HCT116 (cell line): ENCODE data around the gene ERC1. TPM values are rescaled to one million over a fixed set of nuclear protein-coding genes. Genes with fewer than 3 reads are reported as not detected.
A peak's percentile ranks its signal among the peaks of the same experiment; 100 is the strongest.

Experiments
- ATAC-seq: fragments of 200-7000 bp; cut with Tn5 transposase; 2 replicates; pipeline ENCODE4 v1.9.1; 2020; ENCODE audit warnings: mild to moderate bottlenecking, moderate library complexity
- BruUV-seq: library from RNA; stranded (reverse); fragments of 400-500 nt; replicated peaks from 2 replicates; lab custom pipeline; 2021; lab: Mats Ljungman, UMichigan
- CTCF ChIA-PET: fragments of 300-600 bp; sonication (Branson Sonifier 250); formaldehyde crosslinking; loops from one replicate; lab custom pipeline; 2021; ENCODE audit warnings: antibody characterized with exemption; lab: Charles Lee
- POLR2A ChIA-PET: fragments of 300-600, 350-600 bp; sonication (Branson Sonifier 250); formaldehyde crosslinking; loops from one replicate; lab custom pipeline; 2021; ENCODE audit warnings: antibody characterized with exemption; lab: Charles Lee
- RAD21 ChIA-PET, 2 experiments: fragments of 300-600 bp; sonication (Branson Sonifier 250); formaldehyde crosslinking; loops; one replicate each; lab custom pipeline; 2023; ENCODE audit warnings: low total read pairs in 2 of 2; ENCODE audit not compliant: uncharacterized antibody in 2 of 2, unreplicated experiment in 2 of 2, low non-redundant PET in 1 of 2; lab: Charles Lee
- DNase-seq: peaks from one replicate; pipeline ENCODE4 v3.0.0-alpha.2; 2010; ENCODE audit warnings: low read depth, low spot score
- H2AFZ ChIP-seq: fragments of 200-600 bp; shearing (Covaris generic), sonication (generic); 2 replicates; pipeline ENCODE4 v1.6.1; 2017; ENCODE audit warnings: low read depth, mixed run types, mixed read lengths, antibody characterized with exemption, low read length; ENCODE audit not compliant: poor library complexity, severe bottlenecking
- H3K27ac ChIP-seq: 2 replicates; pipeline ENCODE4 v1.5.1; 2012; ENCODE audit warnings: low read depth, low read length
- H3K27me3 ChIP-seq: fragments of 200-600 bp; sonication (generic); 2 replicates; pipeline ENCODE4 v1.6.1; 2016; ENCODE audit warnings: mixed run types, low read length, mixed read lengths; ENCODE audit not compliant: insufficient read depth
- H3K36me3 ChIP-seq, 2 experiments: fragments of 200-500 bp in 1 of 2; fragments of 200-600 bp in 1 of 2; sonication (Bioruptor generic) in 1 of 2; sonication (generic) in 1 of 2; 2 replicates each; pipeline versions ENCODE4 v1.5.1 to v1.6.1; 2014 to 2016; ENCODE audit warnings: low read length in 2 of 2, inconsistent platforms in 1 of 2, mixed read lengths in 1 of 2, mixed run types in 1 of 2; ENCODE audit not compliant: insufficient read depth in 2 of 2, control insufficient read depth in 1 of 2
- H3K4me1 ChIP-seq, 2 experiments: fragments of 200-600 bp in 1 of 2; sonication (generic) in 1 of 2; 2 replicates each; pipeline versions ENCODE4 v1.5.1 to v1.6.1; 2012 to 2017; ENCODE audit warnings: low read length in 2 of 2, inconsistent platforms in 1 of 2, mild to moderate bottlenecking in 1 of 2, mixed read lengths in 1 of 2, mixed run types in 1 of 2, moderate library complexity in 1 of 2; ENCODE audit not compliant: insufficient read depth in 2 of 2, control insufficient read depth in 1 of 2
- H3K4me2 ChIP-seq: fragments of 200-600 bp; sonication (generic); 2 replicates; pipeline ENCODE4 v1.6.1; 2017; ENCODE audit warnings: mixed run types, low read length, mixed read lengths
- H3K4me3 ChIP-seq, 2 experiments: fragments of 200-600 bp in 1 of 2; sonication (generic) in 1 of 2; replicated peaks in 1 of 2; 2 replicates each; pipeline ENCODE4 v1.5.1; 2011 to 2016; ENCODE audit warnings: low read length in 2 of 2, control low read depth in 1 of 2, low read depth in 1 of 2, mild to moderate bottlenecking in 1 of 2, mixed read lengths in 1 of 2, mixed run types in 1 of 2
- H3K79me2 ChIP-seq: fragments of 200-600 bp; sonication (generic); 2 replicates; pipeline ENCODE4 v1.6.1; 2017; ENCODE audit warnings: mild to moderate bottlenecking, mixed run types, low read length, moderate library complexity, mixed read lengths; ENCODE audit not compliant: insufficient read depth
- H3K9ac ChIP-seq: fragments of 200-600 bp; sonication (generic); 2 replicates; pipeline ENCODE4 v1.6.1; 2016; ENCODE audit warnings: low read length, mixed read lengths
- H3K9me2 ChIP-seq: fragments of 200-600 bp; sonication (generic), shearing (Covaris generic); 2 replicates; pipeline ENCODE4 v1.6.1; 2017; ENCODE audit warnings: mixed run types, mild to moderate bottlenecking, moderate library complexity; ENCODE audit not compliant: insufficient read depth
- H3K9me3 ChIP-seq, 2 experiments: fragments of 200-500 bp in 1 of 2; fragments of 200-600 bp in 1 of 2; sonication (Bioruptor generic) in 1 of 2; sonication (generic) in 1 of 2; 2 replicates each; pipeline ENCODE4 v1.6.1; 2014 to 2017; ENCODE audit warnings: low read length in 2 of 2, mixed read lengths in 2 of 2, inconsistent platforms in 1 of 2, low read depth in 1 of 2, mild to moderate bottlenecking in 1 of 2, mixed run types in 1 of 2, moderate library complexity in 1 of 2; ENCODE audit not compliant: control insufficient read depth in 1 of 2, insufficient read depth in 1 of 2
- H4K20me1 ChIP-seq: fragments of 200-600 bp; sonication (generic), shearing (Covaris generic); 2 replicates; pipeline ENCODE4 v1.6.1; 2017; ENCODE audit warnings: mixed run types, mild to moderate bottlenecking, moderate library complexity; ENCODE audit not compliant: insufficient read depth
- ATF3 ChIP-seq: IDR thresholded peaks from 2 replicates; pipeline ENCODE4 v1.6.1; 2012
- CBX3 ChIP-seq: IDR thresholded peaks from 2 replicates; pipeline ENCODE4 v1.6.1; 2012; ENCODE audit warnings: low read depth
- CTCF ChIP-seq, 3 experiments: fragments of 200-600 bp in 1 of 3; sonication (generic) in 1 of 3; IDR thresholded peaks in 2 of 3; conservative IDR thresholded peaks in 1 of 3; 2 replicates each; pipeline ENCODE4 v1.5.1; 2012 to 2017; ENCODE audit warnings: low read depth in 2 of 3, low read length in 2 of 3, antibody characterized with exemption in 1 of 3, borderline replicate concordance in 1 of 3, control low read depth in 1 of 3, mild to moderate bottlenecking in 1 of 3, mixed read lengths in 1 of 3, mixed run types in 1 of 3, moderate library complexity in 1 of 3; ENCODE audit not compliant: insufficient read depth in 1 of 3
- ELF1 ChIP-seq: IDR thresholded peaks from 2 replicates; pipeline ENCODE4 v1.6.1; 2012; ENCODE audit warnings: low read depth, borderline replicate concordance
- EZH2 ChIP-seq: fragments of 200-600 bp; sonication (generic); IDR thresholded peaks from 2 replicates; pipeline ENCODE4 v1.6.1; 2017; ENCODE audit warnings: antibody characterized with exemption, mixed run types
- EZH2phosphoT487 ChIP-seq: fragments of 200-600 bp; IDR thresholded peaks from 2 replicates; pipeline ENCODE4 v1.6.1; 2018; ENCODE audit warnings: antibody characterized with exemption, borderline replicate concordance
- FOSL1 ChIP-seq: IDR thresholded peaks from 2 replicates; pipeline ENCODE4 v1.6.1; 2012; ENCODE audit warnings: low read depth
- JUND ChIP-seq: IDR thresholded peaks from 2 replicates; pipeline ENCODE4 v1.6.1; 2012
- POLR2A ChIP-seq: IDR thresholded peaks from 2 replicates; pipeline ENCODE4 v1.7.0; 2011; ENCODE audit warnings: borderline replicate concordance; ENCODE audit not compliant: insufficient read depth, insufficient read length; ENCODE audit errors: extremely low read depth
- POLR2AphosphoS5 ChIP-seq: IDR thresholded peaks from 2 replicates; pipeline ENCODE4 v1.6.1; 2011; ENCODE audit warnings: mild to moderate bottlenecking, low read depth, low read length, moderate library complexity
- RAD21 ChIP-seq: IDR thresholded peaks from 2 replicates; pipeline ENCODE4 v1.6.1; 2012; ENCODE audit warnings: low read depth, mild to moderate bottlenecking
- REST ChIP-seq: IDR thresholded peaks from 2 replicates; pipeline ENCODE4 v1.6.1; 2012; ENCODE audit warnings: low read depth
- SIN3A ChIP-seq: IDR thresholded peaks from 2 replicates; pipeline ENCODE4 v1.6.1; 2012; ENCODE audit warnings: low read depth
- SP1 ChIP-seq: IDR thresholded peaks from 2 replicates; pipeline ENCODE4 v1.6.1; 2012; ENCODE audit warnings: low read depth
- SRF ChIP-seq: IDR thresholded peaks from 2 replicates; pipeline ENCODE4 v1.6.1; 2012; ENCODE audit warnings: low read depth
- TCF7L2 ChIP-seq: IDR thresholded peaks from 2 replicates; pipeline ENCODE4 v1.7.0; 2011; ENCODE audit warnings: borderline replicate concordance, inconsistent platforms; ENCODE audit not compliant: insufficient read depth, insufficient read length; ENCODE audit errors: extremely low read depth
- YY1 ChIP-seq: IDR thresholded peaks from 2 replicates; pipeline ENCODE4 v1.6.1; 2011; ENCODE audit warnings: low read length, low read depth, moderate library complexity, mild to moderate bottlenecking; ENCODE audit not compliant: insufficient replicate concordance; ENCODE audit errors: extremely low read depth
- ZBTB33 ChIP-seq: IDR thresholded peaks from 2 replicates; pipeline ENCODE4 v1.6.1; 2011; ENCODE audit warnings: mild to moderate bottlenecking, low read length, moderate library complexity; ENCODE audit not compliant: insufficient replicate concordance; ENCODE audit errors: extremely low read depth
- ZFX ChIP-seq: fragments of 450-650 bp; IDR thresholded peaks from 2 replicates; pipeline ENCODE4 v1.6.1; 2017
- ZNF274 ChIP-seq: fragments of 200-500 bp; sonication (Bioruptor generic); IDR thresholded peaks from 2 replicates; pipeline ENCODE4 v1.6.1; 2014; ENCODE audit warnings: mild to moderate bottlenecking, low read depth, low read length, inconsistent platforms
- intact Hi-C: fragments of 100-400 bp; cut with micrococcal nuclease; formaldehyde crosslinking; loops from 2 replicates; pipeline ENCODE4 v1.10.0; 2022
- total RNA-seq: library from RNA; stranded (reverse); gene quantifications from one replicate; pipeline ENCODE4 v1.2.1, GENCODE V29; 2021; ENCODE audit not compliant: unreplicated experiment

The ERC1 gene
- total RNA-seq, 1 experiment from 2014 or later = 41.9 TPM

- Histone ChIP-seq H3K4me1 (peaks cover 16 to 23% of the 10 kb centered on the region in 2 experiments), H3K9me2 (no peaks in the 10 kb centered on the region), H4K20me1 (no peaks in the 10 kb centered on the region), H3K36me3 (no peaks in the 10 kb centered on the region), H3K4me2 (peak overlapping the region; percentile 69), H2AFZ (peak overlapping the region; percentile 13), H3K79me2 (no peaks in the 10 kb centered on the region), H3K9me3 (no peaks in the 10 kb centered on the region), H3K9ac (no peak overlapping the region), H3K27ac (no peak overlapping the region), H3K4me3 (peak overlapping the region in 1 of 2 experiments; percentile 25; a peak in 2 of 4 replicates), H3K27me3 (peaks cover 22% of the 10 kb centered on the region; the same call in 1 of the 2 replicates)
- BruUV-seq = no TSS peak
- intact Hi-C loops = no loop called here
- ChIA-PET CTCF (interaction anchor here (0.9 to 2.0 kb wide), 2 partner anchors 43 to 423 kb away, joined by 4 to 7 read pairs; no protein-coding TSS in a partner anchor), POLR2A (no interaction called here), RAD21 (interaction anchor here (1.2 to 1.5 kb wide), 3 partner anchors 66 to 423 kb away, joined by 3 to 6 read pairs (median 5); no protein-coding TSS in a partner anchor)
- peak; percentile 92 for ATAC-seq
- peak; percentile 73 for DNase-seq
- TF ChIP-seq SRF = peak; percentile 77
- no peak for TF ChIP-seq REST
- no peak for TF ChIP-seq POLR2A
- TF ChIP-seq POLR2AphosphoS5 = 0 out of 2 replicates have a peak, but pooled peaks have one; percentile 16
- TF ChIP-seq EZH2 = no peak
- TF ChIP-seq SP1 = peak; percentile 79
- TF ChIP-seq ZFX = no peak
- TF ChIP-seq ZBTB33 = no peak
- TF ChIP-seq ATF3 = no peak
- TF ChIP-seq ELF1 = no peak; the same call in 1 of the 2 replicates
- TF ChIP-seq TCF7L2 = no peak
- TF ChIP-seq ZNF274 = no peak
- TF ChIP-seq FOSL1 = peak; percentile 98
- peak; percentile 89 for TF ChIP-seq JUND
- no peak for TF ChIP-seq CTCF (IDR thresholded peaks at IDR 0.05 in 2 of 3, conservative IDR thresholded peaks at IDR 0.05 in 1 of 3; ENCODE audit: borderline replicate concordance in 1 of 3, insufficient read depth in 1 of 3, low read depth in 2 of 3, low read length in 2 of 3)
- peak; percentile 84; the same call in 1 of the 2 replicates for TF ChIP-seq CBX3
- TF ChIP-seq EZH2phosphoT487 = no peak
- peak; percentile 55; the same call in 1 of the 2 replicates for TF ChIP-seq SIN3A
- TF ChIP-seq YY1 = no peak
- peak; percentile 31 for TF ChIP-seq RAD21
Measured at GRCh38 chr12:1540690-1541089, 549.7 kb downstream of the ERC1 start.
